Measurements from ENCODE around the gene NPTXR. TPM values are rescaled to one million over a fixed set of nuclear protein-coding genes. Genes with fewer than 3 reads are reported as not detected.
"Not testable (repeated sequence)": the region's sequence is repeated elsewhere in the genome, so short reads cannot be mapped to it uniquely, and the experiment has no call there.

The NPTXR gene
- total RNA-seq, 1 donor from 2014 or later = 23.5 TPM

DNA sequence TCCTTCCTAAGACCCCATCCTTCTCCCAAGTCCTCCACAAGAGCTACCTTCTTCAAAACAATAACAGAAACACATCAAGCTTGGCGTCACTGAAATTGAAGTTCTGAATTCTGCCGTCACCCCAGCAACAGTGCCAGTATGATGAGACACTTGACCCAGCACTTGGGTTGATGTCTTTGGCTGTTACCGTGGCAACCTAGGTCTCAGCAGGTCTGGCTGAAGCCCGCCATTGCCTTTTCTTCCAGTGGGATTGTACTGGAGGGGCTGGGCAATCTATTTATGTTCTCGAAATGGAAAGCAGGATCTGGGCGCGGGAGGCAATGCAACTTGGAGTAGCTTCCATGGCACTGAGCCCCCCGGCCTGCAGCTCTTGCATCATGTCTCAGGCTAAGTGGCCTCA, 23.8 kb downstream of the NPTXR start:
- intact Hi-C loops (cut with DNase I) = no loop called here
- DNase-seq (ENCODE audit: low spot score) = no peak

DNA sequence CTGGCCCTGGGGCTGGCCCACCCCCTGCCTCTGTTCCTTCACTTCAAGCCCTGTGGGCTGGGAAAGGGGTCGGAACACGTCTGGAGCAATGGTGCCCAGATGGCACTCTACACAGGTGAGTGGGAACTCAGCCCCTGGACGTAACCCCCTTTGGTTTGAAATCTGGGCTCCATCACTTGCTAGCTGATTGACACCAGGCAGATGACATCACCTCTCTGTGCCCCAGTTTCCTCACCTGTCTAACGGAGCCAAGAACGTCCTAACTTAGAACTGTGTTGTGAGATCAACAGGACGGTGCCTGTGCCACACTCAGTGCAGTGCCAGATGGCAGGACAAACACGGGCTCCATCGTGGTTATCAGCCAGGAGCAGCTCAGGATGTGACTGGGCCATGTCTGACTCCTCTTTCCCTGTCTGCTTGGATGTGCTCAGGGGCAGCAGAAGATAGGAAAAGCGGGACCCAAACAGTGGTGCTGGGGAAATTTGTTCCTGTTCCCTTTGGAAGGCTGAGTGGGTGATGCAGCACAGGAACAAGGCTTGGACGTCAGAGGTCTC, 24.4 kb downstream of the NPTXR start:
- intact Hi-C loops (cut with DNase I) = no loop called here

DNA sequence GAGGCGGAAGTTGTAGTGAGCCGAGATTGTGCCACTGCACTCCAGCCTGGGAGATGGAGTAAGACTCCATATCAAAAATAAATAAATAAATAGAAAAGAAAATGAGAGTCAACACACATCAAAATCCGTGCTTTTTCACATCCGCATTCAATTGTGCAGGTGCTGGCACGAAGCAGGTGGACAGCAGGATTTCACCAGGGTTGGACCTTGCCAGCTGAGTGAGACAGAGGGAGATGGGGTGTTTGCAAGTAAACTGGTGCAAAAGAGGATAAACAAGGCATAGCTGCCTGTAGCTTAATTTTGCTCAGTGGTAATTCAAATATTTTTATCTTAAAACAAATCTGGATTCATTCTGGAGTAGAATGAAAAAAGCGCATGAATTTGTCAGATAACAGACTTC, 26.6 kb downstream of the NPTXR start:
- no peak for DNase-seq (ENCODE audit: low spot score)
- intact Hi-C loops (cut with DNase I) = no loop called here

More for the DNA sequence above, 24.4 kb downstream of the NPTXR start:
- no peak for DNase-seq (ENCODE audit: low spot score)

DNA sequence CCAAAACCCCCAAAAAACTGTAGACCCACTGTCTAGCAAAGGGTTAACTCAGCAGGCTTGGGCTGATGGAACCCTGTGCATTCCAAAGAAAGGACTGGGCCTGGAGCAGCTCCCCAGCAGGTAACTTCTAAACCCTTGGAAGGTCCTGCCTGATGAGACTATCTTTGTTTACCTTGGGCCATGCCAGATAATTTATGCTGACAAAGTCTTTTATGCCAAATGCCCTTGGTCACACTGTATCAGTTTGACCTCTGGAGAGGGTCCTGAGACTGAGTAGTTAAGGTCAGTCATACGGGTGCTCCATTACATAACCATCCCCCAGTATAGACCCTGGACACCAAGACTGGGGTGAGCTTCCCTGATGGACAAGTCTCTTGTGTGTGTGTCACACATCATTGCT, 28.0 kb downstream of the NPTXR start:
- intact Hi-C loops (cut with DNase I) = no loop called here
- no peak for DNase-seq (ENCODE audit: low spot score)

DNA sequence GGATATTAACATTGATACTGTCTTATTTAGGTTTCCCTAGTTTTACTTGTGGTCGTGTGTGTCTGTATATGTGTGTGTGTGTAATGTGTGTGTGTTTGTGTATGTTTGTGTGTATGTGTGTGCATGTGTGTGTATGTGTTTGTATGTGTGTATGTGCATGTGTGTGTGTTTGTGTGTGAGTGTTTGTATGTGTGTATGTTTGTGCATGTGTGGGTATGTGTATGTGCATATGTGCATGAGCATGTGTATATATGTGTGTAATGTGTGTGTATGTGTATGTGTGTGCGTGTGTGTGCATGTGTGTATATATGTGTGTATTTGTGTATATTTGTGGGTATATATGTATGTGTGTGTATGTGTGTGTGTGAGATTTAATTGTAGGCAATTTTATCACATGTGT, 32.6 kb downstream of the NPTXR start:
- intact Hi-C loops (cut with DNase I) = no loop called here
- no peak for DNase-seq (ENCODE audit: low spot score)

DNA sequence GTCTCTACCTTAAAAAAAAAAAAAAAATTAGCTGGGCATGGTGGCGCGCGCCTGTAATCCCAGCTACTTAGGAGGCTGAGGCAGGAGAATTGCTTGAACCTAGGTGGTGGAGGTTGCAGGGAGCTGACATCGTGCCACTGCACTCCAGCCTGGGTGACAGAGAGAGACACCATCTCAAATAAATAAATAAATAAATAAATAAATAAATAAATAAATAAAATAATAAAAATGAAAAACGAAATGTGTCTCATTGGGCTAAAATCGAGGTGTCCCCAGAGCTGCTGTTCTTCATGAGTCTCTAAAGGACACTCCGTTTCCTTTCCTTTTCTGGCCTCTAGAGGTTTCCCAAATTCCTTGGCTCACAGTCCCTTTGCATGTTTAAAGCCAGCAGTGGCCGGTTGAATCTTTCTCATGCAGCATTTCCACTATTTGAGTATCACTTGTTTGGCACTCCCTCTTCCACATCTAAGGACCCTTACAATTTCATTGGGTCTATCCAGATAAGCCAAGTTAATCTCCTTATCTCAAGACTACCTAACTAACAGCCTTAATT, 38.7 kb downstream of the NPTXR start:
- DNase-seq (ENCODE audit: low spot score); intact Hi-C loops (cut with DNase I): not testable (repeated sequence)

DNA sequence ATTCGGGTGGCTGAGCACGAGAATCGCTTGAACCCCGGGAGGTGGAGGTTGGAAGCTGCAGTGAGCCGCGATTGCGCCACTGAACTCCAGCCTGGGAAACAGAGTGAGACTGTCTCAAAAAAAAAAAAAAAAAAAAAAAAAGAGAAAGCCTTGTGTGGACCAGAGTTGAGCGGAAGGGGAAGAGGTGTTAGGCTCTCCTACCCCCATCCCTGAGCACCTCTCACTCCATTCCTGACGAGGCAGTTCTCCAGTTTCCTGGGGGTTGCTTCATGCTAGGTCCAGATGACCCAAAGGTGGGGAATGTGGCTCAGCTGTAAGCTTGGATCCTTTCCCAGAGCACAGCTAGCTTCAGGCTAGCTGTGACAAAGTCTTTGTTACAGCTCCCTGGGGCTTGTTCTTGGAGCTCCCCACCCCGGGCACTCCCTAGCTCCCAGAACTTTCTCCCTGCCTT, 41.1 kb downstream of the NPTXR start:
- DNase-seq (ENCODE audit: low spot score) = no peak
- intact Hi-C loops (cut with DNase I) = no loop called here

DNA sequence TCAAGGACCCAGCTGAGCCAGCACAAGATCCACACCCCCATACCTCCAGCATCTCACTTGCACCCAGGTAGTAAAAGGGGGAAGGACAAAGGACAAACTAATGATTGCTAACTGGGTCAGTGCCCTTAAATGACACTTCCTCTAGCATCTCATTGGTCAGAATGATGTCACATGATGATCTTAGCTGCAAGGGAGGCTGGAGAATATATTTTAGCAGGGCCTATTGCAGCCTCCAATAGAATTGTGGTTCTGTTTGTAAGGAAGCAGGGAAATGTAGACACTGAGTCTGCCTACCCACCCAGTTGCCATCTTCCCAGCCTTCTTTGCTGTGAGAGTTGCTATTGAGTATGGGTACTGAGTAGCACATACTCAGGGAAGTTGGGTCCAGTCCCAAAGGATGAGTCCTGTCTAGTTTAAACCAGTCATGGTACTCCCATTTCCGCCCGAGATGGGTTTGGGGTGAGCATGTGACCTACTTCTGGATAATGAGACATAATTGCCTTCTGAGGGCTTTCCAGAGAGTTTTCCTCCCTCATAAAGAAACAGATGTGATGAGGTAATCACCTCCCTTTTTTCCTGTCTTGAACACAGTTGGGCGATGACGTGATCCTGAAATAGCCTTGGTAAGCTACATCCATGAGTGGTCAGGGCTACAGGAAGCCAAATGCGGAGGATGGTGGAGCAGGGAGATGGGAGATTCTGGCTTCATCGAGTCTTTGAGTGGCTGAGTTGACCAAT, 44.4 kb downstream of the NPTXR start:
- intact Hi-C loops (cut with DNase I) = loop anchor here (2.0 kb wide), 1 partner anchor 23 kb away; no protein-coding TSS in a partner anchor
- DNase-seq (ENCODE audit: low spot score) = no peak

DNA sequence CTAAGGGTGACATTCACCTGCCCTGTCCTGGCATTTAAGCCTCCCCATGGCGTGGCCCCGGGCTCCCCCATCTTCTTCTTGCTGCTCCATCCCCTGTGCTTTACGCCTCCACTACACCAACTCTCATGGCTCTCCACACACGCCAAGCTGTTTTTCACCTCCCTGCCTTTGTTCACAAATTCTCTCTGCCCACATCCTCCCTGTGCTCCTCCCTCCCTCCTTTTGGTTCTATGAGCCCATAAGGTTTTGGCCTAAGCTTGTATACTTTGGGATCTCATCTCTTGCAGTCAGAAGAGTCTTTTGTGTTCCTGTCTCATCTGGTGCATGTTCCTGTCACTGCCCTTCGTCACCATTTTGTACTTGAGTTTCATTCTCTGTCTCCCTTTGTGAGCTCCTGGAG, 45.3 kb downstream of the NPTXR start:
- intact Hi-C loops (cut with DNase I) = no loop called here
- no peak for DNase-seq (ENCODE audit: low spot score)

DNA sequence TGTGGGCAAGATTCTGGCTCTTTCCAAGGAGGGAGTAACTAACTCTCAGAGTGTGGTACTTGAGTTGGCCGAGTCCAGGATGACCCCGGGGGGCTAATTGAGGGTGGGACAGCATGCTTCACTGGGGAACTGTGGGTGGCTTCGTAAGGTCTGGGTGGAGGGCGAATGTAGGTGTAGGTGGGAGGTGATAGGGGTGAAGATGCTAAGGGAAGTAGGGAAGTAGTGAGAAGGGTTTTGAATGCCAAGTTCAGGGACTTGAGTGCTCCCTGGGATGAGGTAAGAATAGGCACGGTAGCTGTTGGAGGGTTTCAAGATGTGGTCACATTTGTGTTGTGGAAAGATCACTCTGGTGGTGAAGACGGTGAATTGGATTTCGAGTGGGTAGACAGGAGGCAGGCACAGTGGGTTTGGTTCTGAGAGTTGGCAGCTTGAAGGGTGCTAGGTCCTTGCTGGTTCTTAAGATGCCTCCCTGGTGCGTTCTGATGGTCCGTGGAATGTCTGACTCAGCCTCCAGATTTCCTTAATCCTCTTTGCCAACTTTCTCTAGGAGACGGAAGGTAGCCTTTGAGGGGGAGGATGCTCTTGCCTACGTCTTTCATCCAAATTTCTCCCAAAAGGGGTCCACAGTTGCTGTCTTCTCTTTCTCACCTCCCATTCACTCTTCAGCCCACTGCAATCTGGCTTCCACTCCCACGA, 47.4 kb downstream of the NPTXR start:
- DNase-seq (ENCODE audit: low spot score) = no peak
- intact Hi-C loops (cut with DNase I) = no loop called here

DNA sequence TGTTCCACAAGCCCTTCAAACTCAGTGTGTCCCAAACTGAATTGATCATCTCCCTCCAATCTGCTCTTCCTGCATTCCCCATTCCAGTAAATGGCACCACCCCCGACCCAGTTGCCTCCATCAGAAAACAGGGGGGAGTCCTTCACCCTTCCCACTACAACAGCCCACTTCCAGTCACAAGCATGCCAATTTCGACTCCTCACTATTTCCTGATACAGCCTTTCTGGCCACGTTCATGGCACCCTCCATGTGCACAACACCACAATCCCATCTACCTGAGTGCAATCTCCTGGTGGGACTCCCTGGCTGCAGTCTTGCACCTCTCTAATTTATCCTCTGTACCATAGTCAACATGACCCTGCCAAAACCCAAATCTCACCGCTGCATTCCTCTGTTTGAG, 48.3 kb downstream of the NPTXR start:
- intact Hi-C loops (cut with DNase I) = no loop called here
- DNase-seq (ENCODE audit: low spot score) = no peak

DNA sequence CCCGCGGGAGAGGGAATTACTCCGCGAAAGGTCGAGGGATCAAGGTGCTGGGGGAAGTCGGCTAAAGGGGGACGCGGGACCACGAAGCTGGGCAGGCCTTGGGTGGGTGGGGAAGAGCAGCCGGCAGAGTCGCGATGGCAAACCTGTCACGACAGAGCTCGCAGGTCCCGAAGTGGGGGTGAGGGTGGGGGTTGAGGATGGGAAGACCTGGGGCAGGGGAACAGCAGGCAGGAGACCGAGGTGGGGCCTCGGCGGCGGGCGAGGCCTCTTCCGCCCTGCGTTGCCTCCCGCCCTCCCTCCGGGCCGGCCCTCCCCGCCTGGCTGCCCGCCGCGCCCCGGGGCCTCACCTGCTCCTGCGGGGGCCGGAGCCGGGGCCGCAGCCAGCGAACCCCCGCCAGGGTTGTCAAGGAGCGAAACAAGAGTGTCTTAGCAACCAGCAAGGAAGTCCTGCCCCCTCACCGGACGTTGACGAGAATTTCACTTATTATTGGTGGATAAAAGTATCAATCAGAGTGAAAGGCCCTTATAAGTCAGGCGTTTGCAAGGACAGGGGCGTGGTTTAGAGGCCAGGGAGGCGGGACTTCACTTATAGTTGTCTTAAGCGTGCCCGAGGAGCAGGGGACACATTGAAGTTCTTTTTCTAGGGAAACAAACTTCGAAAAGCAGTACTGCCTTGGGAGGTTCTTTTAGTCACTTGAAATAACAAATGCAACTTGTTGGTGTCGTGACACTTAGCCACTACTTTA, 49.9 kb downstream of the NPTXR start, which contains the start of gene DNAL4:
Gene DNAL4, minus strand, starts transcription at position 423 of the 746 bp plus-strand sequence. CDS start 11,412 bp downstream, outside the sequence.
- intact Hi-C loops (cut with DNase I) = no loop called here

DNA sequence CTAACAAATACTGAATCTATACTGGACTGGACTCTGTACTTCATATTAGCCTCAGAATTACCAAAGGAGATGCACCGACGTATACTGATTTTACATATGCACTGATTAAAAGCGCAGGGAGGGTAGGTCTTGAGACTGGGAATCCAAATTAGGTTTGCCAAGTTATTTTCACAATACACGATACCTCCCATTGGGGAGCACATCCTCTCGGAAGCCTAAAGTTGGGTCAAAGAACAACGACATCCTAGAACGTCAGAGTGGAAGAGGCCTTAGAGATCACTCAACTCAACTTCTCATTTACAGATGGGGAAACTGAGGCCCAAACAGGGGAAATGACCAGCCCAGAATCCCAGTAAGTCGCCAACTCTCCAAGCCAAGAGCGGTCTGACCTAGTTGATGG, 50.5 kb downstream of the NPTXR start:
- intact Hi-C loops (cut with DNase I) = no loop called here
- DNase-seq (ENCODE audit: low spot score) = no peak

More for the DNA sequence above, 49.9 kb downstream of the NPTXR start, which contains the start of gene DNAL4:
- DNase-seq (ENCODE audit: low spot score) = peak; percentile 95

DNA sequence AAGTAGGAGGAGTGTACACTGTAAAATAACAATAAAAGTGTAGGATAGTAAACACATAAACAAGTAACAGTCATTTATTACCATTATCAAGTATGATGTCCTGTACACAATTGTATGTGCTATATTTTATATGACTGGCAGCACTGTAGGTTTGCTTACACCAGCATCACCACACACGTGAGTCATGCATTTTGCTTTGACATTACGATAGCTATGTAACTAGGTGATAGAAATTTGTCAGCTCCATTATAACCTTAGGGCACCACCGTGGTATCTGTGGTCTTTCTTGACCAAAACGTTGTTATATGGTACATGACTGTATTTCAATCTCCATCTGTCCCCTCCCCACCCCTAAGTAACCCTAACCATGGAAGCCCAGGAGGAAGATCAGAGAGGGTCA, 51.0 kb downstream of the NPTXR start:
- DNase-seq (ENCODE audit: low spot score) = no peak
- intact Hi-C loops (cut with DNase I) = no loop called here

DNA sequence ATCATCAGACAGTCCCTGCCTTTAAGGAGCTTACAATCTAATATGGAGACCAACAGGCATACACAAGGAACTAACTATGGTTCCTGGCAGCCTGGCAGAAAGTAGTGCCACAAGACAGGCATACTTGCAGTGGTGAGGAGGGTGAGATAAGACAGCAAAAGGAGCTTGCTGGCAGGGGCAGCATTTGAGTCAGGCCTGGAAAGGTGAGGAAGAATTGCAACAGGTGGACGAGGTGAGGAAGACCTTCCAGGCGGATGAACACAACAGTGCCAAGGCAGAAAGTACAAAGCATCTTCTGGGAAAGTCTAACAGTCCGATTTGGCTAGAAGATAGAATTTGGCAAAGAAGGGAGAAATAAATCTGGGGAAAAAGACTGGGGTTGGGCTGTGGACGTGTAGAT, 54.2 kb downstream of the NPTXR start:
- intact Hi-C loops (cut with DNase I) = loop anchor here (10.0 kb wide), 1 partner anchor 135 kb away; no protein-coding TSS in a partner anchor
- DNase-seq (ENCODE audit: low spot score) = no peak

DNA sequence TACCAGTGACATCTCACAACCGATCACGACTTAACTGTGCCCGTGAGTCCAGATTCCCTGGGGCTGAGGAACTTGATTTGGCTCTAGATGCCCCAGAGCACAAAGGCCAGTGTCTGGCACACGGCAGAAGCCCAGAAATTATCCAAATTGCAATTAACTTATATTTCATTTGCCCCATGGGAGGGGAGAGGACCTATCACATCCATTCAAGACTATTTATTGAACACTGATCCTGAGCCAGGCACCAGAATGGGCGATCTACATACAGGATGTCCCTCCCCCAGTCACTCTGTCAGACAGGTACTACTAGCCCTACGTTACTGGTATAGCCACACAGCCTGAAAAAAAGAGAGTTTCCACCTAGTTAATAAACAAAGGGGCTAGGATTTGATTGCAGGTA, 55.0 kb downstream of the NPTXR start:
- no peak for DNase-seq (ENCODE audit: low spot score)
- intact Hi-C loops (cut with DNase I) = loop anchor here (10.0 kb wide), 1 partner anchor 136 kb away; no protein-coding TSS in a partner anchor

DNA sequence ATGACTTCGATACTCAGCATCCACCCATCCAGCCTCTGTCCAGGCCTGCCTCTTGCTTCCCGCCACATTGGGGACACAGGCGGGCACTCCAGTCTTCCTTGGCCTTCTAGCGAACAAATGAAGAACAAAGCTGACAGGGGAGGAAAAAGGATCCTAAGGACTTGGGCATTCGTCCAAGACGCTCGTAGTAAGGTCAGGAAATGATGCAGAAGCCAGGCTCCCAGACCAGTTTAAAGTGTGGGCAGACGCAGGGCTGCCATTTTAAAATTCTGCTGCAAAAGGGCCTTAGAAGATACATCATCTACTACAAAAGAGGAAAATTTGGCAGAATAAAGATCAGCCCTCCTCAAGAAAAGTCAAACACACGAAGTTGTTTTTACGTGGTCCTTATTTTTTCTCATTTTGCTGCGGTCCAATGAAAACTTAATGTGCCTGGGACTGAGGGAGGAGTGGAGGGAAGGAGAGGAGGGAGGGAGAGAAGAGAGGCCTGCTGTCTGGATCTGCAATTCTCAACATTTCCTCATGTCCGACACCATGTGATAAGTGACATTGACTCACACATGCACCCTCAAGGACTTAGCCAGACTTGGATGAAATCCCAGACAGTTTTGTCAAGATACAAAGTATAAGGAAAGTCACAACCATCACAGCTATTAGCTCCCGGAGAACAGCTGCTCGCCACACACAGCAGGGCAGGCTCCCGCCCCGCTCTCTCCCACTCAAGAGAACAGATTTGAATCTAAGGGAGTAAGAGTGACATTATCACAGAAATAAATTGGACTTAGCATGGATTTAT, 55.6 kb downstream of the NPTXR start:
- intact Hi-C loops (cut with DNase I) = loop anchor here (10.0 kb wide), 1 partner anchor 137 kb away; no protein-coding TSS in a partner anchor
- no peak for DNase-seq (ENCODE audit: low spot score)

DNA sequence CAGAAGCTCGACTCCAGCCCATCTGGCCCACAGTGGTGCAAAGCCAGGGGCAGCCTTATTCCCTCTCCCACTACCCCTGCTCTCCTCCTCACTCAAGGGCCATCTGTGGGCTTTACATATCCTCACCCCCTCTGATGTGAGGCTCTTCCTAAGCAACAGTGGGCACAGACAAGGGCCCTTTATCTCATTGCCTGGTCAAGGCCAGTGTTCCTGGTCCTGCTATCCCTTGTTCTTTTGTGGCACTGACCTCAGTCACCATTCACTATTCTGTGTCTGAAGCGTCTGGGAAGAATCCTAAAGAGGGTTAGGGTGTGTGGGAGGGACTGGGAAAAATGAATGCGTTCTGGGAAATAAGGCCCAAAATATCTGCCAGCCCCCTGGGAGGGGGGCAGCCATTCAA, 57.2 kb downstream of the NPTXR start:
- intact Hi-C loops (cut with DNase I) = loop anchor here (10.0 kb wide), 1 partner anchor 138 kb away; no protein-coding TSS in a partner anchor
- DNase-seq (ENCODE audit: low spot score) = no peak

DNA sequence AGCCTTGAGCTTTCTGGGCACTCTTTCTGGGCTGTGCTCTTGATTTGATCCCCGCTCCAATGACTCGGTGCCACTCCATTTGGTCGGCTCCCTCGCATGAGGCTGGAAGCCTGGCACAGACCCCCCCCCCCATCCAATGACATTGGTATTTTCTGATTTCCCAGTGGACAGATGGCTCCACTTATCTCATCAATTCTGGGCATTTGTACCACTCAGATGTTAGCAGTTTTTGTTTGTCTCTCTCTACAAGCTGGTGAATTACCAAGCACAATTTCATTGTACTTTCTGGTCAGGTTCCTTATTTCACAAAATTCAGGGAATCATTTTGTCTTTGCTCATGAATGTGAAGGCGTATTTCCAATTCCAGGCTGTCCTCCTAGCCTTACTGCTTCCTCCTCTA, 59.0 kb downstream of the NPTXR start:
- no peak for DNase-seq (ENCODE audit: low spot score)
- intact Hi-C loops (cut with DNase I) = loop anchor here (10.0 kb wide), 1 partner anchor 140 kb away; no protein-coding TSS in a partner anchor

Measured in cardiac septum (tissue), 1 donor.